GM12878 (cell line): Measurements from ENCODE around the gene ASCC1. TPM values are rescaled to one million over a fixed set of nuclear protein-coding genes. Genes with fewer than 3 reads are reported as not detected.

Source experiments
- BCL11A ChIP-seq: IDR thresholded peaks from 2 replicates; pipeline ENCODE4 v1.6.1; 2011; ENCODE audit warnings: low read depth, low read length
- E4F1 ChIP-seq: fragments of 450-650 bp; IDR thresholded peaks from 2 replicates; pipeline ENCODE4 v1.6.1; 2018; ENCODE audit warnings: borderline replicate concordance, mild to moderate bottlenecking; ENCODE audit not compliant: partially characterized antibody
- HDAC2 ChIP-seq: fragments of 200-600 bp; sonication (generic); IDR thresholded peaks from 2 replicates; pipeline ENCODE4 v1.6.1; 2017
- IRF5 ChIP-seq: fragments of 450-650 bp; IDR thresholded peaks from 2 replicates; pipeline ENCODE4 v1.6.1; 2017; ENCODE audit warnings: borderline replicate concordance
- RAD21 ChIP-seq: IDR thresholded peaks from 2 replicates; pipeline ENCODE4 v1.6.1; 2011; ENCODE audit warnings: mild to moderate bottlenecking, low read depth, low read length, moderate library complexity; ENCODE audit not compliant: insufficient read depth
- SIN3A ChIP-seq: IDR thresholded peaks from 2 replicates; pipeline ENCODE4 v1.6.1; 2012; ENCODE audit warnings: low read depth, low read length, improper control_type of control experiment
- SIX5 ChIP-seq: IDR thresholded peaks from 2 replicates; pipeline ENCODE4 v1.6.1; 2011; ENCODE audit warnings: mild to moderate bottlenecking, low read depth, low read length, moderate library complexity; ENCODE audit not compliant: severe bottlenecking
- TAF1 ChIP-seq: IDR thresholded peaks from 2 replicates; pipeline ENCODE4 v1.6.1; 2011; ENCODE audit warnings: mild to moderate bottlenecking, low read depth, low read length, borderline replicate concordance
- TCF3 ChIP-seq: IDR thresholded peaks from 2 replicates; pipeline ENCODE4 v1.6.1; 2012; ENCODE audit warnings: low read depth, mild to moderate bottlenecking, low read length, borderline replicate concordance; ENCODE audit not compliant: insufficient read depth
- ZNF217 ChIP-seq: fragments of 450-650 bp; IDR thresholded peaks from 2 replicates; pipeline ENCODE4 v1.6.1; 2017; ENCODE audit warnings: antibody characterized with exemption, mild to moderate bottlenecking
- ZNF687 ChIP-seq: fragments of 450-650 bp; IDR thresholded peaks from 2 replicates; pipeline ENCODE4 v1.6.1; 2017; ENCODE audit warnings: mild to moderate bottlenecking, moderate library complexity
- polyA plus RNA-seq, 11 experiments: library from polyadenylated mRNA; depleted of rRNA in 4 of 11; unstranded in 6 of 11; stranded (reverse) in 5 of 11; fragments of >200 nt; fragmentation: Nextera tagmentation in 4 of 11; fragmentation: Illumina TruSeq in 1 of 11; extraction: Ambion mirVana in 4 of 11; extraction: Trizol in 1 of 11; gene quantifications; 1 replicate in 1 of 11; 2 replicates in 10 of 11; pipeline versions ENCODE4 v1.2.1 to v1.2.3, GENCODE V29; 2011 to 2016; ENCODE audit warnings: inconsistent platforms in 2 of 11, missing spikeins in 2 of 11, low read depth in 1 of 11
- total RNA-seq, 4 experiments: library from RNA; depleted of rRNA in 3 of 4; stranded (reverse); fragments of >200 nt in 3 of 4; fragmentation: Illumina TruSeq in 1 of 4; extraction: Trizol in 1 of 4; gene quantifications; 2 replicates each; pipeline versions ENCODE4 v1.2.1 to v1.2.3, GENCODE V29; 2013 to 2021

Gene ASCC1
- total and polyA plus RNA-seq, 10 of the 15 experiments (the other 5 are each of a cell fraction or from before 2014, with no cell fraction given): 23.3 to 80.6 (median 42.8) TPM

- TF ChIP-seq ZNF217 (no peak; the same call in none of the 2 replicates), SIX5 (no peak), TAF1 (peak; percentile 54; the same call in 1 of the 2 replicates), HDAC2 (no peak), BCL11A (peak; percentile 90), ZNF687 (peak; percentile 32; the same call in 1 of the 2 replicates), RAD21 (peak; percentile 18; the same call in 1 of the 2 replicates), SIN3A (peak; percentile 25; the same call in 1 of the 2 replicates), TCF3 (peak; percentile 40; the same call in 1 of the 2 replicates), IRF5 (peak; percentile 70; the same call in 1 of the 2 replicates), E4F1 (no peak)
Measured at GRCh38 chr10:72260976-72261783, 45.1 kb upstream of the ASCC1 start (continued).
